CD4-positive, alpha-beta T cell treated with Interferon gamma for 1 hour (primary cell): ENCODE results near the gene EFCAB11.

Experiments
- DNase-seq: peaks from one replicate; pipeline ENCODE4 v3.0.0-alpha.2; 2020

The EFCAB11 gene

GRCh38 chr14:89954070-89955021, at the start of gene EFCAB11:
Gene EFCAB11 (minus strand): TSS chr14:89954730. CDS start chr14:89954660, 70 bp downstream.
- peak; percentile 96 for DNase-seq

GRCh38 chr14:90003526-90004307, 49.2 kb upstream of the EFCAB11 start:
- no peak for DNase-seq

DNA sequence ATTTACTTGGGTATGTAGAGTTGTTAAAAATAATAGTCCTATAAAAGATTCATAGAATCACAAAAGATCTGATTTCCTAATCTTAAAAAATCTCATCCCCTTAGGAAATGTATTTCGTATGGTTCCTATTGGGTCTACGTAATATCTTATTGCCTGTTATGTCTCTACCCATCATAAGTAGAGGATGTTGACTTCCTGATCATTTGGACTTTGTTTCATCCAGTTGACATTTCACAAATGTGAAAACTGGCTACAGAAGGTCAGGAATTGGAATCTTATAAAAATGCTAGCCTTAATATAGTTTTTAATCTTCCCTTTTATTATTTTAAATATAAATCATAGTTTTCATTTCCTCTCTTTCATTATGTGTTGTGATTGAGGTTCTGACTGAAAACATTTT, 46.4 kb upstream of the EFCAB11 start:
- DNase-seq, result no peak

GRCh38 chr14:89996963-89997362, 42.4 kb upstream of the EFCAB11 start:
- no peak for DNase-seq

DNA sequence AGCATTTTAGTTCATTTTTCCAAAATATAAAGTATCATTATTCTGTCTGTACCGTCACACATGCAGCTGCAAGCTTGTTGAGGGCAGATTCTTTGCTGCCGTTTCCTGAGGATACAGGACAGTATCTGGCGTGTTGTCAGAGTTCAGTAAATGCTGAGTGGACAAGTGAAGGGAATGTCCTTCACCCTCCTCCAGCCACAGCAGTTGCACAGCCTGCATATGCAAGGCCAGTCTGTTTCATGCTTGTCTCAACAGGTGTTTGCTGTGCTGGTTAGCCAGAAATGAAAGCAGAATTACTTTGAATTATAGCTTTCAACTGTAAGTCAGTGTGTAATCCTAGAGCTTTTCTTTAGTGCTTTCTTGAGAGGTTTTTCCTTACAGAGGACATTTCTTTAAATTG, 37.7 kb upstream of the EFCAB11 start:
- DNase-seq, result no peak

DNA sequence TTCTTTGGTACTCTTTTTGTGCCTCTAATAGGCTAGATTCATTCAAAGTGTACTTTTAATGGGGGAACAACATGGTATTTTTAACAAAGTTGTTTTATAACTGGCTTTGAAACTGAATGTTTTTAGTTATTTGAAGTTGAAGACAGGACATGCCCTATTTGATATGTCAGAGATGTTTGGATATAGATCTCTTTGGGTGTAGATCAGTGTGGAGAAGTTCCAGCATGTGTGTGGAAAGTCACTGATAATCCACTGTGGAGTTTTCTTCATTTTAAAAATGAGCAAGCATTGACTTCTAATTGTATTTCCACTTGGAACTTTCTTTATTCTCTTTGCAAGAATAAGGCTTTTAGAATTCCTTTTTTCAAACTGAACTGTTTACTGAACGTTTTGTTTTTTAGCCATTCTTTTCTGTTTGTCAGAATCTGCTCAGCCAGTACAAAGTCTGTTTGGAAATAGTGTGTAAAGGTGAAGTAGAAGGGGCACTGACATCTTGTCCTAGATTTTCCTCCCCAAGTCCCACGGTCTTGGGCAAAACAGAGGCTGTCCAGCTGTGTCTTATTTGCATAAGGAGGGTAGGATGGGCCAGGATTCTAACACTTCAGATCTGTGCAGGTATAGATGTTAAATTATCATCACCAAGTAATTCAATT, 36.2 kb upstream of the EFCAB11 start:
- DNase-seq, result no peak

DNA sequence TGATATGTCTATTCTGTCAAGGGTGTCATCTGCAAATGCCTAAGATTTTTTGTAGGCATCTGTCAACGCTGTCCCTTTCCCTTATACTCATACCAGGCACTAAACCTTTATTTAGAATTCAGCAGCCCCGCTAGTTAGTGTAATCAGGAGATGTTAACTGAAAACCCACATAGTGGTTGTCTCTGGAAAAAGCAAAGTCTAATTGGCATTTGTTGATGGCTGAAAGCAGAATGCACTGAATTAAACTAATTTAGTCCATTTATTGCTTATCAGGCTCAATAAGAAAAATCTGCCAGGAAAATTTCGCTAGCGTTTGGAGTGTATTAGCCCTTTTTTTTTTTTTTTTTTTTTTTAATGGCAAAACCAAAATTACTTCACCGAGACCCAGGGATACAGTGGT, 35.7 kb upstream of the EFCAB11 start:
- DNase-seq, result no peak

GRCh38 chr14:89988787-89989186, 34.3 kb upstream of the EFCAB11 start:
- DNase-seq, result no peak

DNA sequence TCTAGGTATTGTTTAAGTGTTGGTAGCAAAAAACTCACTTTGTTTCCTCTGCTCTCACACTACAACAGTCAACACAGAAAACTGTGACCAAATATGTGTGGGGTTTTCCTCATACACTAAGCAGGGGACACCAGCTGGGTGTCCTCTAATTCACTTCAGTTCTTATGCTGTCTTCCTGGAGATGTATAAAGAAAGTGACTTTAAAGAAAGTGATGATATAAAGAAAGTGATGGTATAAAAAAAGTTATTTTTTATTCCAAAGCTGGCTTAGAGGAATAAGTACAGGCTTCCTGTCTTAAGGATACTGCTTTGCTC, 32.6 kb upstream of the EFCAB11 start:
- no peak for DNase-seq

DNA sequence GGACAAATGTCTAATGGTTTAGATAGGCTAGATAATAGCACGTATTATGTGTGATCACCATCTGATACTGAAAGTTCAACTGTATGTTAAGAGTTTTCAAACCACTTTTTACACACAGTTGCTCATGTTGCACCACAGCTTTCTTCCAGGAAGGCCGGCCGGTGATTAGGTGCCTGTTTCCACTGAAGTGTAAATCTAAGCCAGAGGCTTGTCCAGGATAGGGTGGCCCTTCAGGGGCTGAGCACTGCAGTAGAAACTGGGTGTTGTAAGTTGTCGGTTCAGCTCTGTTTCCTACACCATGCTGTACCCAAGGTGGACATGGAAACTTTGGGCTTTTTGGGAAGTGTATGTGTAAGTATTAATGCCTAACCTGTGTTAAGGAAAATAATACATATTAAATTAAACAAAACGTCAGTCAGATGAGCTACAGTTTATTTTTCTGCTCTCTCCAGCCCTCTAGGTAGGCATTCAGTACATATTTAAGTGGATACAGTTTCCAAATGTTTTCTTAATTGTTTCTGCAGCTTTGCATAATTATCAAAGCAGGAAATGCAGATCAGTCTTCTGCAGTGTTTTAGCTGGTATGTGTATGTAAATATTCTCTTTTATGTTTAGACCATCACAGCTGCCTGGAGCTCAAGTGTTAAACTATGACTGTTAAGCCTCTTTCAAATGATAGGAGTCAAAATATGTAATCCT, 32.1 kb upstream of the EFCAB11 start:
- no peak for DNase-seq

- DNase-seq, result no peak
These were observed 28.8 kb upstream of the EFCAB11 start for GRCh38 chr14:89983375-89983774.

DNA sequence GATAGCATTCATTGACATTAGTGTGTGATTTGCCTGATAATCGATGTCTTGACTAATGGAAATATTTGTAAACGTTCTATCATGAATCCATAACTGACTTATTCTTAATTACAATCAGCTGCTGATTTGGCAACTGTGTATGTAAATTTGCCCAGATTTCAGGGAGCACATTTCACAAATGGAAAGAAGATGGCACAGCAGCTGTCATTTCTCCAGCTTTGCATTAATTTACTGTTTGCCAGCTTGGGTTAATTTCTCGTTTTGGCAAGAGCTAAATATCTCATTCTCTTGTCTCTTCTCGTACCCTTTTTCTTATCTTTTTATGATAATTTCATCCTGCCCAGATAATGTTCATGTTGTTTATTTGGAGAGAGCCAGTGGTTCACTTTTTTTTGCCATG, 24.1 kb upstream of the EFCAB11 start:
- DNase-seq, result no peak

GRCh38 chr14:89977668-89978067, 23.1 kb upstream of the EFCAB11 start:
- no peak for DNase-seq

DNA sequence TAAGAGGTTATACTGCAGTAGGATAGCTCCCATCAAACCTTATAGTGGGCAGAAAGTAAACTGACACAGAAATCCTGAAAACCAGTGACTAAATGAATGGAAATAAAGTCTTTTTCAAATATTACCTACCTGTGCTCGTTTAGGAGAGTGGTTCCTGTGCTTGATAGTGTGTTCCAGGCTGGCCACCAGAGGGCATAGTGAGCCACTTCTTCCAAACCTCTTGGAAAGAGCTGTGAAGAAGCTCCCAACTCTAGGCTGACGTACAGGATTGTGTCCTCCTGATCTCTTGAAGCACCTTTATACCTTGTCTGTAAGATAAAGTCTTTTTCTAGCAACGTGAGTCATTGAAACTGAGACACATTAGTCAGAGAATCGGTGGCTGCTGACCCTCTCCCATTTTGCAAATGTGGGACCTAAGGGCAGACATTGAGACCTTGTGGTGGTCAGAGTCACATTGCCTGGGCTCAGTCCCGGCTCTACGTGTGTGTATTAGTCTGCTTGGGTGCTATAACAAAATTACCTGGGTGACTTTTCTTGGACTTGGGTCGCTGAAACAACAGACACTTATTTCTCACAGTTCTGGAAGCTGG, 18.8 kb upstream of the EFCAB11 start:
- peak; percentile 38 for DNase-seq

GRCh38 chr14:89965839-89966238, 11.3 kb upstream of the EFCAB11 start:
- DNase-seq, result no peak

DNA sequence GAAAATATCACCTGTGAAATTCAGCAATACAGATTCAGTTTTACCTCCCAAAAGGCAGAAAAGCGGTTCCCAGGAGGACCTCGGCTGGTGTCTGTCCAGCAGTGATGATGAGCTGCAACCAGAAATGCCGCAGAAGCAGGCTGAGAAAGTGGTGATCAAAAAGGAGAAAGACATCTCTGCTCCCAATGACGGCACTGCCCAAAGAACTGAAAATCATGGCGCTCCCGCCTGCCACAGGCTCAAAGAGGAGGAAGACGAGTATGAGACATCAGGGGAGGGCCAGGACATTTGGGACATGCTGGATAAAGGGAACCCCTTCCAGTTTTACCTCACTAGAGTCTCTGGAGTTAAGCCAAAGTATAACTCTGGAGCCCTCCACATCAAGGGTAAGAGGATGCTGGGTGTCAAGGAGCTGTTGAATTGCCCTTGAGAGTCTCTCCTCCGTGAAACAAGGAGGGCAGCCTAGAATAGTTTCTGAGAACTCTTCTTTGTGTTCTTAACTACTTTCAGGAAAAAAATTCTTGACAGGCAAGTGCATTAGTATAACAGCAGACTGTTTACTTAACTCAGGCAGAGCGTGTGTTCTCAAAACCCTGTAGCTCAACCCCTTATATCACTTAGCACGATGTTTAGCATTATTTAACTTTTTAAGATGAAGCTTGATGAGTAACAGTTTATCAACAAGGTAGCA, 8.9 kb upstream of the EFCAB11 start:
- DNase-seq, result no peak

DNA sequence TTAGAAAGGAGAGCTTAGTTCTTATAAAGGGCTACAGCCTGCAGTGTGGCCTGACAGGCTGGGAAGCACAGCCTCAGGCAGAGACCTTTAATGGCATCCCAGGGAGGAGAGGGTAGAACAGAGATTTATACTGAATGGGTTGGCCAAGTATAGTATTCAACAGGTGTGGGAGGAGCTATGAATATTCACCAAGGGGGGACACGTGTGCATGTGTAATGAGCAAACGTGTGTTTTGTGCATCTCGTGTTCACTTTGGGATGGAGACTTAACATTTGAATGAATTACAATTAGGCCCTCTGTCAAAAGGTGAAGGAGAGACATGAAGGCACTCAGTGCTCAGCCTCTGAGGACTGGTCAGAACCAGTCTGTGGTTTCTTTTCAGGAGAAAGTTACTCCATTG, 6.4 kb upstream of the EFCAB11 start:
- DNase-seq, result no peak

GRCh38 chr14:89959853-89960445, 5.4 kb upstream of the EFCAB11 start:
- DNase-seq, result no peak

GRCh38 chr14:89958966-89959365, 4.4 kb upstream of the EFCAB11 start:
- DNase-seq, result no peak

- DNase-seq, result no peak
These were observed 3.3 kb upstream of the EFCAB11 start for GRCh38 chr14:89957791-89958190.

- DNase-seq, result no peak
These were observed 2.8 kb upstream of the EFCAB11 start for GRCh38 chr14:89957376-89957775.

DNA sequence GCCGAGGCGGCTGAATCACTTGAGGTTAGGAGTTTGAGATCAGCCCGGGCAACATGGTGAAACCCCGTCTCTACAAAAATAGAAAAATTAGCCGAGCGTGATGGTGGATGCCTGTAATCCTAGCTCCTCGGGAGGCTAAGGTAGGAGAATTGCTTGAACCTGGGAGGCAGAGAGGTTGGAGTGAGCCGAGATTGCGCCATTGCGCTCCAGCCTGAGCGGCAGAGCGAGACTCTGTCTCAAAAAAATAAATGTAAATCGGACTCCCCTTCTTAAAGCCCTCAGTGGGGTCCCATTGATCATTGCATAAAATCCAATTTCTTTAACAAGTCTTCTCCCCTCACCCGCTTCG, 2.1 kb upstream of the EFCAB11 start:
- no peak for DNase-seq
